ENCODE results near the gene WNT7B.

- no peak for TF ChIP-seq TCF4 (CRISPR knock-in tag; IDR thresholded peaks at IDR 0.05; ENCODE audit: borderline replicate concordance)
- TF ChIP-seq CREB5 (CRISPR knock-in tag; IDR thresholded peaks at IDR 0.05; ENCODE audit: low read depth) = no peak
- TF ChIP-seq TOX (CRISPR knock-in tag; IDR thresholded peaks at IDR 0.05; ENCODE audit: borderline replicate concordance) = no peak
- TF ChIP-seq ARNTL (CRISPR knock-in tag; IDR thresholded peaks at IDR 0.05; ENCODE audit: borderline replicate concordance, low read depth) = no peak
- TF ChIP-seq PPARA (CRISPR knock-in tag; IDR thresholded peaks at IDR 0.05; ENCODE audit: borderline replicate concordance) = no peak
- TF ChIP-seq GLIS3 (CRISPR knock-in tag; IDR thresholded peaks at IDR 0.05) = no peak
- TF ChIP-seq ZNF70 (CRISPR knock-in tag; IDR thresholded peaks at IDR 0.05) = no peak
- TF ChIP-seq BACH2 (CRISPR knock-in tag; IDR thresholded peaks at IDR 0.05; ENCODE audit: borderline replicate concordance) = no peak
- TF ChIP-seq ZC3H10 (CRISPR knock-in tag; IDR thresholded peaks at IDR 0.05) = no peak
- TF ChIP-seq ZNF565 (CRISPR knock-in tag; conservative IDR thresholded peaks at IDR 0.05; ENCODE audit: low read depth) = no peak
- no peak for TF ChIP-seq PATZ1 (CRISPR knock-in tag; IDR thresholded peaks at IDR 0.05; ENCODE audit: borderline replicate concordance)
These were observed 31.3 kb downstream of the WNT7B start for GRCh38 chr22:45945621-45946106.
